Hepatocyte (in vitro differentiated cells): ENCODE data around the gene RIPOR2.
"Not testable (repeated sequence)": the region's sequence is repeated elsewhere in the genome, so short reads cannot be mapped to it uniquely, and the experiment has no call there.

Experiments
- CTCF ChIP-seq: fragments of 200-600 bp; sonication (generic); IDR thresholded peaks from 2 replicates; pipeline ENCODE4 v1.5.1; 2016; ENCODE audit warnings: antibody characterized with exemption, mild to moderate bottlenecking; ENCODE audit not compliant: poor library complexity
- EZH2 ChIP-seq: fragments of 200-600 bp; sonication (generic); IDR thresholded peaks from 2 replicates; pipeline ENCODE4 v1.6.1; 2016; ENCODE audit warnings: antibody characterized with exemption, mild to moderate bottlenecking, borderline replicate concordance

DNA sequence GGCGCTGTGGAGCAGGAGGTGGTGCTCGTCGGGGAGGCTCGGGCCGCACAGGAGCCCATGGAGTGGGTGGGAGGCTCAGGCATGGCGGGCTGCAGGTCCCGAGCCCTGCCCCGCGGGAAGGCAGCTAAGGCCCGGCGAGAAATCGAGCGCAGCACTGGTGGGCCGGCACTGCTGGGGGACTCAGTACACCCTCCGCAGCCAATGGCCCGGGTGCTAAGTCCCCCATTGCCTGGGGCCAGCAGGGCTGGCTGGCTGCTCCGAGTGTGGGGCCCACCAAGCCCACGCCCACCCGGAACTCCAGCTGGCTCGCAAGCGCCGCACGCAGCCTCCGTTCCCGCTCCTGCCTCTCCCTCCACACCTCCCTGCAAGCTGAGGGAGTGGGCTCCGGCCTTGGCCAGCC lies 169.8 kb downstream of the RIPOR2 start:
- not testable (repeated sequence) for TF ChIP-seq CTCF, EZH2
